Skeletal muscle cell (primary cell): Measurements from ENCODE around the gene ANKRD2.

Source experiments
- DNase-seq: peaks from one replicate; pipeline ENCODE4 v3.0.0-alpha.2; 2010; ENCODE audit warnings: low read depth
- H3K4me3 ChIP-seq: 2 replicates; pipeline ENCODE4 v1.5.1; 2011; ENCODE audit warnings: low read depth, mild to moderate bottlenecking, control low read depth, low read length, moderate library complexity

Gene ANKRD2

DNA sequence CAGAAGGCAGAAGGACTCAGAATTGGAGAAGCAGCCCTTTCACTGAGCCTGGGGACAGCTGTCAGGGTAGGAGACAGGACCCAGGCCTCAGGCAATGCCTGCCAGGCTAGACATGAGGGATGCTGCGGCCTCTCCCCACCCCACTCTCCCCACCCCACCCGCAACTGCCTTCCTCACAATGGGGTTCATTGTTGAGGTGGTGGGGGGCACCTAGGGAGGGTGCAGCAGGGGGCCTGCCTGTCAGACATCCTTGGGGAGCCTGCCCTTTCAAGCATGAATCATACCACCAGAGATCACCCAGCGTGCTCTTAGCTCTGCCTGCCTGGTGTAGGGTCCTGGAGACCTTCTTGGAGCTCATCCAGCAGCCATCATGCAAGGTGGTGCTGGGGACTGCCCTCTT is 16.9 kb downstream of the ANKRD2 start, which contains the start of gene C10orf62:
Gene C10orf62, plus strand, starts transcription at position 243 of the 400 bp plus-strand sequence. CDS start 177 bp downstream, outside the sequence.
- no peak for DNase-seq
- no peak within 1 kb of the TSS for H3K4me3 ChIP-seq

DNA sequence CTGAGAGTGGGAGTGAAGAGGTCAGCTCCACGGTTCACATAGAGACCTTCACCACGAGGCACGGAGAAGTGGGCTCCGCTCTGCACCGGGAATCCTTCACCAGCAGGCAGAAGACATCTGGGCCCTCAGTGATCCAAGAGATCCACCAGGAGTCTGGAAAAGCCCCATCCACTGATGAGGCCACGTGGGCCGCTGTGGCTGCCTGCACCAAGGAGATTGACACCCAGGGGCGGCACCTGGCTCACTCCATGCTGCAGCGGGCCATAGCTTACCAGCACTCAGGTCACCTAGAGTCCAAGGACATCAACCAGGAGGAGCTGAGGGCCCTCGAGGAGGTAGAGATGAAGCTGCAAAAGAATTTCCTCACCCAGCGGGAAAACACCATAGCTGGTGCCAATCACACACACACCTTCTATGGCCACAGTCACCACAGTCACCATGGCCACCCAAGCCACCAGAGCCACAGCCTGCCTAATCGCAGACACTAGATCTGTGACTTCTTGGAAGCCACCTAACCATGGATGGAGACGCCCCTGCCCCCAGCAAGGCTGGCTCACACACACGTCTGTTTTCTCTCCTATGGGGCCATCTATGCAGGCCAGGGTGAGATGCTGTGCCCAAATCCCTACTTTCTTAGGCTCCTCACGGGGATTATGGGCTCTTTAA is 17.6 kb downstream of the ANKRD2 start:
- no peak overlapping the region for H3K4me3 ChIP-seq
- DNase-seq: no peak

DNA sequence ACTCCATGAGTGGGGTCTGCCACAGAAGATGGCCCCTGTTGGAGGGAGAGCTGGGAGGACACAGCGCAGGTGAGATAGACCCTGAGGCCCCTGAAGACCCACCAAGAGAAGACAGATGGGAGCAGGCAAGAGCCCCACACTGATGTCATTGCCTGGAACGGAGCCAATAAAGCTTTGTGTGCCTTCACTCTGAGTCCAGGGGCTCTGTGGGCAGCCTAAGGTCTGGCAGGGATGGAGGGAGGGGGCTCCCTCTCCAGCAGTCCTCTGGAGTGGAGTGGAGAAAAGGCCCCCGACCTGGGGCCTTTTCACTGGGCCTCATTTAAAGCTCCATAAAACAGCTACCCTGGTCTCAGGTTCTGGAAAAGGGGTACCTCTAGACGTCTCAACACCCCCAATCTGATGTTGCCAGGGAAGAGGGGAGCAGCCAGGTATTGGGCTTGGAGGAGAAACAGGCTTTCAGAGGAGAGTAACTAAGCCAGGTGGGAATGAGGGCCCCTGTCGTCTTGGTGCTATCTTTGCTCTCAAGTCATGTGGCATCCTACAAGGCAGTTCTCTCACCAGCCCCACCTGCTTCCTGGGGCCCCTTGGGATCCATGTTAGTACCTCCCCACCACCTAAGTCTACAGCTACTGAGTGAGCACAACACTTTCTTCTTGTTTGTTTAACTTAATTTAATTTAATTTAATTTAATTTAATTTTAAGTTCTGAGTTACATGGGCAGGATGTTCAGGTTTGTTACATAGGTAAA is 18.3 kb downstream of the ANKRD2 start:
- H3K4me3 ChIP-seq: no peak overlapping the region
- DNase-seq: no peak

DNA sequence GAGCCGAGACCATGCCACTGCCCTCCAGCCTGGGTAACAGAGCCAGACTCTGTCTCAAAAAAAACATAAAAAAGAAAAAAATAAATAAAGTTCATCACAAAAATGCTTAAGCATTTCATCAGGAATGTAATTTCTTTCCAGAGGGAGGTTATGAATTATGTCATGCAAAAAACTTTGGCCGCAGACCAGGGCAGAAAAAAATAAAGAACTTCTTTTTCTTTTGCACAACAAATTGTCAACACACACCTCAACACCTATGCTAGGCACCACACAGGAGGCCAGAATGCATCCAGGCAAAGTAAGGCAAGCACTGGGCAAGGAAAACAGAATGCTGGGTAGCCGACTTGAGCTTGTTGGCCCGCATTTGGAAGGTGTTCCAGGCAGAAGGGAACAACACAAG is 20.8 kb downstream of the ANKRD2 start:
- no peak overlapping the region for H3K4me3 ChIP-seq
- DNase-seq: no peak

DNA sequence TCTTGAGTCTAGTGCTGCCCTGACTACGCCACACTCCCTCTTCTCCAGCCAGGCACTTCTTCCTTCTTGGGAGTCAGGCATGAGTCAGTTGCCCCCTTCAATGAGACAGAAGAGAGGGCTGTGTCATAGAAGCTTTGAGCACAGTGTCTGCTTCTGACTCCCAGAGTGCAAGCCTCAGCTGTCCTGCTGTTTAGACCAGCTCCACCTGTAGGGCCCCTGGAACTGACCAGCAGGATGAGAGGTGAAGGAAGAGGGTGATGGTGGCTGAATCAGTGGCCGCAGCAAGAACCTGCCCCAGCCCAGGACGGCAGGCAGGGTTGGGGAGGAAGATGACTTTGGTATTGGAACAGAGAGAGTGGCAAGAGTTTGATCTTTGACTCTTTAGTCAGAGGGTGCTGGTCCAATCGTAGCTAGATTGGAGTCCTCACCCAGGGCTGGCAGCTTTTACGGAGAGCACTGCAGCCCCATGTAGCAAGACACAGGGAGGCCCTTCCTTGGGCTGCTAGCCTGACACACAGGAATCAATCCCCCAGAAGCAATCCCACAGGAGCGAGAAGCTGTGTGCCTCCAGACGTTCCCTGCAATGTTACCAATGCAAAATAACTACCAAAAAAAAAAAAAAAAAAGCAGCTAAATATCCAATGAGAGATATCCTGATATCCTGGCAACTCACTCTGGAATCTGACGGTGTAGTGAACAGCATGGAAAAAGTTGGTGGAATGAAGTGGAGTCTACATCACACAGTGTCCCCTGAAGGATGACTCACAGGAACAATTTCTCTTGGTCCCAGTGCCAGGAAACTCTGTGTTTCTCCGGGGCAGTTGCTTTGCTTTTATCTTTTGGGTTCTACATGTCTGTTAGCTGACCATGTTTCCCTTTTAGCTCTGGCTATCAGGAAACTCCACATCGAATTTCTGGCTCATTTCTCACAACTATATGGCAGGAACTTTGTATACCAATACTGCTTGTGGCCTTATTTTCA is 23.8 kb downstream of the ANKRD2 start:
- peak; percentile 50 for DNase-seq
- H3K4me3 ChIP-seq: no peak overlapping the region

DNA sequence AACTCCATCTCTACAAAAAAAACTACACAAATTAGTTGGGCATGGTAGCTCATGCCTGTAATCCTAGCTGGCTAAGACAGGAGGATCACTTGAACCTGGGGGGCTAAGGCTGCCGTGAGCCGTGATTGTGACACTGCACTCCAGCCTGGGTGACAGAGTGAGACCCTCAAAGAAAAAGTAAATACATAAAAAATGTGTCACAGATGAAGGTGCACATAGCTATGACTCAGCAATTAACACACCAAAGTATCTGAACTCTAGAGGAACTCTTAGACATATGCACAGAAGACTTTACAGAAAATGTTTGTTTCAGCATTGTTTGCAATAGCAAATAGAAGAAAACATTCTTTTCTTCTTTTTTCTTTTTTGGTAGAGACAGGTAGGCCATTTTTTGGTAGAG is 25.2 kb downstream of the ANKRD2 start:
- DNase-seq: no peak
- no peak overlapping the region for H3K4me3 ChIP-seq

DNA sequence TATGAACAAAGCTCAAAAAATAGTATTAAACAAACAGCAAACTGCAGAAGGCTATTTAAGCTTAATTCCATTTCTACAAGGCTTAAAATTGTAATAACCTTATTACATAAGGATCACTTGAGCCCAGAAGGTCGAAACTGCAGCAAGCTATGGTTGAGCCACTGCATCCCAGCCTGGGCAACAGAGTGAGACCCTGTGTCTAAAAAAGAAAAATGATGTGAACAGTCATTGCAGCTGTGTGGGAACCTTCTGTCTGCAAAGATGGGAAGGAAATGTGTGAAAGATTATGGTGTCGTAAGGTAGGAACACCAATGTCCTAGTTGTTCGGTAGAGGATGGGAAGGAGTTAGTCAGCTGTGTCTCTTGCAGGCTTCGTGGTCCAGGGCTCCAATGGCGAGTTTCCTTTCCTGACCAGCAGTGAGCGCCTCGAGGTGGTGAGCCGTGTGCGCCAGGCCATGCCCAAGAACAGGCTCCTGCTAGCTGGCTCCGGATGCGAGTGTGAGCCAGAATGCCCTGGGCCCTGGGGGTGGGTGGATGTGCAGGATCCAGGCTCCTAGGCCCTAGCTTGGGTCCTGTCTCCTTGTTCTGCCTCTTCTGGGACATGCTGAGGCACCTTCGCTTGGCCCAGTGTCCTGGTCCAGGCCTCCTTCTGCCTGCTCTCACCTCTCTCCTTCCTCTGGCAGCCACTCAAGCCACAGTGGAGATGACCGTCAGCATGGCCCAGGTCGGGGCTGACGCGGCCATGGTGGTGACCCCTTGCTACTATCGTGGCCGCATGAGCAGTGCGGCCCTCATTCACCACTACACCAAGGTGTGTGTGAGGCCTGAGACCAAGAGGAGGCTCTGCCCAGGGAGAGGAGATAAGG is 26.1 kb downstream of the ANKRD2 start:
- no peak overlapping the region for H3K4me3 ChIP-seq
- DNase-seq: no peak

DNA sequence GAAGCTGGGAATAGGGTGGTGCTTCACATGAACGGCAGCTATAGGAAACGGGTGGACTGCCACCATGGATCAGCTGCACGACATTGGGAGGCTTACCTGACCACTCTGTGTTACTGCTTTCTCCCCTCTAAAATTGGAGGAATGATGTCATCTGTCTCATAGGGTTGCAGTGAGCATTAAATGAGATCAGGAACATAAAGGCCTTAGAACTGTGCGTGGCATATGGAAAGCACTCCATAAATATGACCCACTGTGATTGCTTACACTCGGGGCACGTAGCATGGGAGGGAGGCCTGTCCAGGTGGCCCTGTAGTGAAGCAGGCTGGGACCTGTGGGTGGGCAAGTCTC is 26.7 kb downstream of the ANKRD2 start:
- DNase-seq: no peak
- H3K4me3 ChIP-seq: no peak overlapping the region

DNA sequence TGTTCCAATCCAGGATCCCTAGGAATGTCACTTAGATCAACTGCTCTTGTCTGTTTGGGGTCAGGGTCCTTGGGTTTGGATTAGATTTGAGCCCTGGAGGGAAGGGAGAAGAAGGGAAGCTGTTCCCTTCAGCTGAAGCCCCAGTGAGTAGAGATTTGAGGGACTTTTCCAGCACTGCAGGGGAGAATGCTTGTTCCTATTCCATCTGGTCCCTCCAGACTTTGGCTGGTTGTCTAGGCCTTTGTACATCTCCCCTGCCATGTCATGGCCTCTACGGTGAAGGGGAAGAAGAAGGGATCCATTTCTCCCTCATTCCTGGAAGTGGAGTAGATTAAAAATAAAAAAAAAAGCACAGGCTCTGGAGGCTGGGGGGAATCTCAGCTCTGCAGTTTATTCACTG is 28.0 kb downstream of the ANKRD2 start:
- no peak overlapping the region for H3K4me3 ChIP-seq
- DNase-seq: no peak

DNA sequence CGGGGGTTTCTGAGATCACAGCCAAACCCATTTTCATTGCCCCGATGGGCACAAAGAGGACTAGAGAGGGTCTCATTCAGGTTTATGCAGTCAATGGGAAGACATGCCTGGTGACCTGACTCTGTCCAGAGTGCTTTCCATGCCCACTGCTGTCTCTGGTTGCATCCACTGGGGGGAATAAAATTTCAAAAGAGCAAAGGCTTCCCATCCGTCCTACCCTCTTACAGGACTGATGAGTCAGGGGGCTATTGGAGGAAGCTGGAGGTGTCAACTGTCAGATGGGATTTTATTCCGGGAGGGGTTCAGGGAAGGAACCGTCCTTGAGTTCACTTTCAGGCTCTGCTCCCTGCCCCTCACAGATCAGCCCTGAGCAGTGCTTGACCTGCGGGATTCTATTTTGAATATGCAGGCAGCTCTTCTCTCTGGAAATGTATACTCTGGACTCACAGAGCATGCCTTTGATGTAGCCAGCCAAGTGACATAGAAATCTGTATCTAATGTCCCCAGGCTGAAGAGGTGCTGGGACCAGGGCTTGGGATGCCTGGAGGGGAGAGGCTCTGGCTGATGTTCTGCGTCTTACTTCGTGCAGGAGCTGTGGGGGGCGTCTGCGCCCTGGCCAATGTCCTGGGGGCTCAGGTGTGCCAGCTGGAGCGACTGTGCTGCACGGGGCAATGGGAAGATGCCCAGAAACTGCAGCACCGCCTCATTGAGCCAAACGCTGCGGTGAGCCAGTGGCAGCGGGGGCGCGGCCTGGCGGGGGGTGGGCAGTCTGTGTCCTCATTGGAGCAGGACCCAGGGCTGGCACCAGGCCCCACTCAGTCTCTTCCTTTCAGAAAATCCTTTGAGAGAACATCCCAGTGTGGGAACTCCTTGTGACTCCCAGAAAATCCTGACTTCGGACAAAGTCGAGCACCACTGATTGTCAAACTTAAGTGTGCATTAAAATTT is 29.0 kb downstream of the ANKRD2 start:
- H3K4me3 ChIP-seq: no peak overlapping the region
- DNase-seq: no peak

DNA sequence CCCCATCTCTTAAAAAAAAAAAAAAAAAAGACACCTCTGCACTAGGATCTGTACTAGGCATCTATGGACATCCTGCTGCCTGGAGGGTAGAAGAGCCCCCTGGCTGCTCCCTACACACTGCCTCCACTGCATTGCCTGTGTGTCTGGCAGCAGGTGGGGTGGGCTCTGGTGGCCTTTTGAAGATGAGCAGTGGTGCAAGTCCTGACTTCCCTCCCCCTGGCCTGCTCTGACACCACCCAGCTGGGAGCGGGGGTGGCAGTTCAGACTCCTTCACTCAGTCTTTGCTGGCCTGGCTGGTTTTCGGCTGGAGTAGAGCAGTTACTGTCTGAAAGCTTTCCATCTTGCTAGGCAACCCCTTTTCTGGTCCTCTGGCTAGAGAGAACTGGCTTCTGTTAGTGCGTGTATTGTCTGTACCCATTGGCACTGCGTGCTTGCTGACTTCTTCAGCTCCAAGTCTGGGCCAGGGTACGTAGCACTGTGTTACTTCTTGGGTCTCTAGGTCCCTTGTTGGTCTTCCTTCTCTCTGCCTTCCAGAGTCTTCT is 34.6 kb downstream of the ANKRD2 start:
- H3K4me3 ChIP-seq: no peak overlapping the region
- no peak for DNase-seq

DNA sequence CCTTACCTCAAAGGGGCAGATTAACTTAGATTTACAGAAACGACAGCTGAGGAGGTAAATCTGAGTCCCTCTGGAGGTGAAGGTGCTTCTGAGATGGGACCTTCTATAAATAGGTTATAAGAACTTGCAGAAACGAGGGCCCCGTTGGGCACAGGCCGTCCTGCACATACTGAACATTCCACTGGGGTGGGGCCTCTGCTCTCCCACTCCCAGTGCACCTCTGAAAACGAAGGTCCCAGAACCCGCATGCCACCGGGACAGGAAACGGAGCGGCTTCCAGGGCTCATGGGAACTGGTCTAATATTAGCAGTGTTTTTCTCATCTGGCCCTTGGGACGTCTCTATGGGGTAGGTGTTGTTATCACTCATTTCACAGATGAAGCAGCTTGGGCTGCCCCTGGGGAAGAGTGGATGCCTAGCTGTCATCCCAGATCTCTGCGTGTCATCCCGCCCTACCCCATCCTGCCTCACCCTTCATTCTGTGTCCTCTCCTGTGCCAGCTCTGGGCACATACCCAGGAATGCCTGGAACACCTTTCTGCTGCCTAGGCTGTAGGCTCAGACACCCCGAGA is 36.5 kb downstream of the ANKRD2 start:
- DNase-seq: no peak
- no peak overlapping the region for H3K4me3 ChIP-seq

DNA sequence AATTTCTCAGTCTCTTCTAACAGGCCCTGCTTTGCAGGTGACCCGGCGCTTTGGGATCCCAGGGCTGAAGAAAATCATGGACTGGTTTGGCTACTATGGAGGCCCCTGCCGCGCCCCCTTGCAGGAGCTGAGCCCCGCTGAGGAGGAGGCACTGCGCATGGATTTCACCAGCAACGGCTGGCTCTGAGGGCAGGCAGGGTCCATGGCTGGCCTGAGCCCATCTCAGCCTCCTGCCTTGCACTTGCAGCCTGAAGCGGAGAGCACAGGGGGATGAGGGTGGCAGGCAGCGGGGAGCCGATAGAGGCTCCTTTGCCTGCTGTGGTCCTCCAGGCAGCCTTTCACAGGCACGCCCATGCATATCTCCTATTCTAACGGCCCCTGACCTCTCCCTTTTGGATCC is 38.9 kb downstream of the ANKRD2 start:
- H3K4me3 ChIP-seq: no peak overlapping the region
- no peak for DNase-seq

DNA sequence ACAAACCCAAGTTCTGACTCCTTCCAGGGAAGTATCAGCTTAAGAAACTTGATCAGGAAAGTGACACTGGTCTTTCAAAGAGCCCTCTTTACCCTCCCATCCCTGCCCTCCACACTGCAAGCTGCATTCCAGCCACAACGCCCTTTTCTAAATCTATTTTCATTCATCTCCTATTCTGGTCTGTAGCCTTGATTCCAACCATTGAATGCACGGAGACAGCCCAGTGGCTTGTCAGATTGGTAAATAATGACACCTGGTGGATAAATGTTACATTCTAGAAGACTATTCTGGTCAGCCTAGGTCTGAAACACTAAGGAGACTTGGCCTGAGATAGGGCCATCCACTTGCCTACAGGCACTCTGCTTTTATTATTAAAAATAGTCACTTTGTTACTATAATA is 39.8 kb downstream of the ANKRD2 start:
- no peak overlapping the region for H3K4me3 ChIP-seq
- no peak for DNase-seq

DNA sequence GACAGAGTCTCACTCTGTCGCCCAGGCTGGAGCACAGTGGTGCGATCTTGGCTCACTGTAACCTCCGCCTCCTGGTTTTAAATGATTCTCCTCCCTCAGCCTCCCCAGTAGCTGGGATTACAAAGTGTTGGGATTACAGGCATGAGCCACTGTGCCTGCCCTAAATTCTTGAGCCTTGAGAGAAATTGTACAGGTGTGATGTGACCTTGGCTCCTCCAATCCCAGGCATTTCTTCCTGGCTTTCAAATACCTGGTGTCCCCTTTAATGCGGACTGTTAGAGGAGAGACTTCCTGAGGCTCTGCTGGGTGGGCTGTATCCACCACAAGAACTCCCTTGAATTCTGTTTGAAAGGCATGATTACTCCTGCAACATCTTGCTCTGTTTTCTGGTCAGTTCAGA is 45.7 kb downstream of the ANKRD2 start:
- no peak for DNase-seq
- H3K4me3 ChIP-seq: no peak overlapping the region

DNA sequence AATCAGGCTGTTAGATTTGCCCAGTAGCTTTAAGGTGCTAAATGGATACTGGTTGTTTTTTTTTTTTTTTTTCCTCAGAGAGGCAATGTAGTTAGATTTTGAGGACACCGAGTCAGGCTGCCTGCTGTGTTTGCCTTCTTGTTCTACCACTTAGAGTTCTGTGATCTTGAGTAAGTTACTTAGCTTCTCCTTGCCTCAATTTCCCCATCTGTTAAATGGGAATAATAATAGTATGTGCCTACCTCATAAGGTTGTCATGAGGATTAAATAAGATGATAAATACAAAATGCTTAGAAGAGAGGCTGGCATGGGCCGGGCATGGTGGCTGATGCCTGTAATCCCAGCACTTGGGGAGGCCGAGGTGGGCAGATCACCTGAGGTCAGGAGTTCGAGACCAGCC is 46.2 kb downstream of the ANKRD2 start:
- DNase-seq: no peak
- H3K4me3 ChIP-seq: no peak overlapping the region

DNA sequence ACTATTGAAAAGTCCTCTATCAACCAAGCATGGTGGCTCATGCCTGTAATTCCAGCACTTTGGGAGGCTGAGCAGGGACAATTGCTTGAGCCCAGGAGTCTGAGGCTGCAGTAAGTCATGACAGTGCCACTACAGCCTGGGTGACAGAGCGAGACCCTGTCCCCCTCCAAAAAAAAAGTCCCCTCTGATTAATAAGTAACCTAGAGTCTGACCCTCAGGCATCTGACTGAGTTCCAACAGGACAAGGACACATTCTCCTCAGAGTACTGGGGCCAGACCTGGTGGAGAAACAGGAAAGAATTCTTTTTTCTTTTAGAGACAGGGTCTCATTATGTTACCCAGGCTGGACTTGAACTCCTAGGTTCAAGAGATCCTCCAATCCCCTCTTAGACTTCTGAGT is 50.7 kb downstream of the ANKRD2 start:
- no peak overlapping the region for H3K4me3 ChIP-seq
- DNase-seq: no peak

DNA sequence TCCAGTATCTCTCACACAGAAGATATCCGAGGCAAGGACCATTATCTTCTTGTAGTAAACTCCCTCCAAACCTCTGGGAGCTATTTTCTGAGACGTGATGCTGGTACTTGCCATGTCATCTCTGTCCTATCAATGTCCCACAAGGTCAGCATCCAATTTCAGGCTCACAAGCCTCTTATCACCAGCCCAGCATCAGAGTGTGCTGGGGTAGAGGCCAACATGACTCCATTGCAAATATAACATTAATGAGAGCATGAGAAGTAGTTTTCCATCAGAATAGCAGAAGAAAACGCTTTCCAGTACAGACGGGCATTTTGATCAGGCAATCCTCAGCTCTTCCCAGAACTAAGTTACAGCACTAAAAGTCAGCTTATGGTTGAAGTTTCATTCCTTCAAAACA is 55.2 kb downstream of the ANKRD2 start:
- no peak for DNase-seq
- no peak overlapping the region for H3K4me3 ChIP-seq
